HCT116 (cell line): ENCODE data around the gene C14orf132.

ENCODE experiments used
- CEBPB ChIP-seq: IDR thresholded peaks from 2 replicates; pipeline ENCODE4 v1.6.1; 2012; ENCODE audit warnings: low read depth
- EGR1 ChIP-seq: IDR thresholded peaks from 2 replicates; pipeline ENCODE4 v1.6.1; 2012; ENCODE audit warnings: low read depth
- EZH2 ChIP-seq: fragments of 200-600 bp; sonication (generic); IDR thresholded peaks from 2 replicates; pipeline ENCODE4 v1.6.1; 2017; ENCODE audit warnings: antibody characterized with exemption, mixed run types
- EZH2phosphoT487 ChIP-seq: fragments of 200-600 bp; IDR thresholded peaks from 2 replicates; pipeline ENCODE4 v1.6.1; 2018; ENCODE audit warnings: antibody characterized with exemption, borderline replicate concordance
- POLR2A ChIP-seq: IDR thresholded peaks from 2 replicates; pipeline ENCODE4 v1.7.0; 2011; ENCODE audit warnings: borderline replicate concordance; ENCODE audit not compliant: insufficient read depth, insufficient read length; ENCODE audit errors: extremely low read depth
- YY1 ChIP-seq: IDR thresholded peaks from 2 replicates; pipeline ENCODE4 v1.6.1; 2011; ENCODE audit warnings: low read length, low read depth, moderate library complexity, mild to moderate bottlenecking; ENCODE audit not compliant: insufficient replicate concordance; ENCODE audit errors: extremely low read depth
- TF ChIP-seq, protein P1 (sequence below), 3 experiments: fragments of 200-600 bp in 1 of 3; sonication (generic) in 1 of 3; IDR thresholded peaks in 2 of 3; conservative IDR thresholded peaks in 1 of 3; 2 replicates each; pipeline ENCODE4 v1.5.1; 2012 to 2017; ENCODE audit warnings: low read depth in 2 of 3, low read length in 2 of 3, antibody characterized with exemption in 1 of 3, borderline replicate concordance in 1 of 3, control low read depth in 1 of 3, mild to moderate bottlenecking in 1 of 3, mixed read lengths in 1 of 3, mixed run types in 1 of 3, moderate library complexity in 1 of 3; ENCODE audit not compliant: insufficient read depth in 1 of 3

DNA sequence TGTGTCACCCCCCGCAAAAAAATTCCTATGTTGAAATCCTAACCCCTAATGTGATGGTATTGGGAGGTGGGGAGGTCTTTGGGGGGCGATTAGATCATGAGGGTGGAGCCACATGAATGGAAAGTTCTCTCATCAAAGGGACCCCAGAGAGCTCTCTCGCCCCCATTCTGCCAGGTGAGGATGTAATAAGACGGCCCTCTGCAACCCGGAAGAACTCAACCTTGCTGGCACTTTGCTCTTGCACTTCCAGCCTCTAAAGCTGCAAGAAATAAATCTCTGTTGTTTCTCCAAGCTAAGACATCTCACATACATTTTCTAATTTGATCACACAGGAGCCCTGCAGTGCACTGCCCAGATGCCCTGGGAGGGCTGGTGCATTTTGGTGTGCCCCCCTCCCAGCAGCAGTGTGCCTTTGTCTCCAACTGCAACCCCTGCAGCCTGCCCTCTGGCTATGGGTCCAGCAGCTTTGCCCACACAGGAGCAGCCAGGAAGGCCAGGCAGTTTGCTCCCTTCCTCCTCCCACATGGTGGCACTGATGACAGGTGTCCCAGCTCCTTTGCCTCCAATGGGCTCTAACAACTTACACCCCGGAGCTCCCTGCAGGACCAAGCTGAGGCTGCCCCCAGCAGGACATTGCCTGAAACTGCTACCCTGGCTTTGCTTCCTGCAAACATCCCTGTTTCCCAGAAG, 59.3 kb downstream of the C14orf132 start:
- TF ChIP-seq EGR1 (no peak), POLR2A (no peak), EZH2phosphoT487 (no peak), EZH2 (no peak), CEBPB (no peak), YY1 (no peak)
- TF ChIP-seq, protein P1, sequence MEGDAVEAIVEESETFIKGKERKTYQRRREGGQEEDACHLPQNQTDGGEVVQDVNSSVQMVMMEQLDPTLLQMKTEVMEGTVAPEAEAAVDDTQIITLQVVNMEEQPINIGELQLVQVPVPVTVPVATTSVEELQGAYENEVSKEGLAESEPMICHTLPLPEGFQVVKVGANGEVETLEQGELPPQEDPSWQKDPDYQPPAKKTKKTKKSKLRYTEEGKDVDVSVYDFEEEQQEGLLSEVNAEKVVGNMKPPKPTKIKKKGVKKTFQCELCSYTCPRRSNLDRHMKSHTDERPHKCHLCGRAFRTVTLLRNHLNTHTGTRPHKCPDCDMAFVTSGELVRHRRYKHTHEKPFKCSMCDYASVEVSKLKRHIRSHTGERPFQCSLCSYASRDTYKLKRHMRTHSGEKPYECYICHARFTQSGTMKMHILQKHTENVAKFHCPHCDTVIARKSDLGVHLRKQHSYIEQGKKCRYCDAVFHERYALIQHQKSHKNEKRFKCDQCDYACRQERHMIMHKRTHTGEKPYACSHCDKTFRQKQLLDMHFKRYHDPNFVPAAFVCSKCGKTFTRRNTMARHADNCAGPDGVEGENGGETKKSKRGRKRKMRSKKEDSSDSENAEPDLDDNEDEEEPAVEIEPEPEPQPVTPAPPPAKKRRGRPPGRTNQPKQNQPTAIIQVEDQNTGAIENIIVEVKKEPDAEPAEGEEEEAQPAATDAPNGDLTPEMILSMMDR (IDR thresholded peaks at IDR 0.05 in 2 of 3, conservative IDR thresholded peaks at IDR 0.05 in 1 of 3; ENCODE audit: borderline replicate concordance in 1 of 3, insufficient read depth in 1 of 3, low read depth in 2 of 3, low read length in 2 of 3) = peak; percentile 79 to 93 (median 85)
